Astrocyte (in vitro differentiated cells and primary cell): Measurements from ENCODE around the gene TLX1. TPM values are rescaled to one million over a fixed set of nuclear protein-coding genes. Genes with fewer than 3 reads are reported as not detected.

ENCODE experiments used
- DNase-seq: peaks from one replicate; pipeline ENCODE4 v3.0.0-alpha.2; 2010; ENCODE audit warnings: low read depth
- FAIRE-seq: peaks from 2 replicates; lab custom pipeline; 2011; peaks lifted over from hg19 to GRCh38; lab: Jason Lieb, UNC
- H2AFZ ChIP-seq: 2 replicates; pipeline ENCODE4 v1.6.0; 2012; ENCODE audit warnings: low read depth, low read length, inconsistent platforms
- H3K27ac ChIP-seq: 2 replicates; pipeline ENCODE4 v1.5.1; 2011; ENCODE audit warnings: low read depth, low read length, inconsistent platforms
- H3K27me3 ChIP-seq: 2 replicates; pipeline ENCODE4 v1.6.0; 2011; ENCODE audit warnings: low read length, inconsistent platforms; ENCODE audit not compliant: insufficient read depth
- H3K36me3 ChIP-seq: 2 replicates; pipeline ENCODE4 v1.5.1; 2011; ENCODE audit warnings: low read length, inconsistent platforms; ENCODE audit not compliant: insufficient read depth
- H3K4me1 ChIP-seq: 2 replicates; pipeline ENCODE4 v1.5.1; 2011; ENCODE audit warnings: low read length, inconsistent platforms; ENCODE audit not compliant: insufficient read depth
- H3K4me2 ChIP-seq: 2 replicates; pipeline ENCODE4 v1.6.0; 2012; ENCODE audit warnings: low read length, inconsistent platforms
- H3K4me3 ChIP-seq: 2 replicates; pipeline ENCODE4 v1.5.1; 2011; ENCODE audit warnings: low read depth, mild to moderate bottlenecking, low read length, inconsistent platforms; ENCODE audit not compliant: insufficient read depth
- H3K79me2 ChIP-seq: 2 replicates; pipeline ENCODE4 v1.6.0; 2012; ENCODE audit warnings: mild to moderate bottlenecking, low read length, inconsistent platforms; ENCODE audit not compliant: insufficient read depth
- H3K9ac ChIP-seq: 2 replicates; pipeline ENCODE4 v1.6.0; 2012; ENCODE audit warnings: mild to moderate bottlenecking, low read length, inconsistent platforms
- H3K9me3 ChIP-seq: 2 replicates; pipeline ENCODE4 v1.5.1; 2012; ENCODE audit warnings: low read depth, mild to moderate bottlenecking, low read length, inconsistent platforms; ENCODE audit not compliant: insufficient read depth
- H4K20me1 ChIP-seq: 2 replicates; pipeline ENCODE4 v1.6.0; 2012; ENCODE audit warnings: low read length, inconsistent platforms; ENCODE audit not compliant: insufficient read depth
- H3K27ac Mint-ChIP-seq: one replicate; pipeline ENCODE4 v1.8.0; 2021; ENCODE audit warnings: mild to moderate bottlenecking, mixed read lengths; ENCODE audit not compliant: unreplicated experiment
- H3K27me3 Mint-ChIP-seq: one replicate; pipeline ENCODE4 v1.8.0; 2021; ENCODE audit warnings: low read depth, mixed read lengths; ENCODE audit not compliant: unreplicated experiment
- H3K36me3 Mint-ChIP-seq: one replicate; pipeline ENCODE4 v1.8.0; 2021; ENCODE audit warnings: low read depth, mixed read lengths; ENCODE audit not compliant: unreplicated experiment
- H3K4me1 Mint-ChIP-seq: one replicate; pipeline ENCODE4 v1.8.0; 2021; ENCODE audit warnings: low read depth, mixed read lengths; ENCODE audit not compliant: unreplicated experiment
- H3K4me3 Mint-ChIP-seq: one replicate; pipeline ENCODE4 v1.8.0; 2021; ENCODE audit warnings: mild to moderate bottlenecking, moderate library complexity, mixed read lengths; ENCODE audit not compliant: unreplicated experiment
- H3K9me3 Mint-ChIP-seq: one replicate; pipeline ENCODE4 v1.8.0; 2021; ENCODE audit warnings: mild to moderate bottlenecking, mixed read lengths; ENCODE audit not compliant: unreplicated experiment
- CTCF ChIP-seq: IDR thresholded peaks from 2 replicates; pipeline ENCODE4 v1.5.1; 2011; ENCODE audit warnings: low read depth, mild to moderate bottlenecking, inconsistent platforms, low read length, moderate library complexity; ENCODE audit not compliant: insufficient read depth
- EZH2 ChIP-seq: IDR thresholded peaks from 2 replicates; pipeline ENCODE4 v1.6.1; 2012; ENCODE audit warnings: mild to moderate bottlenecking, low read length, inconsistent platforms; ENCODE audit not compliant: insufficient read depth
- total RNA-seq: library from RNA; stranded (reverse); gene quantifications from 2 replicates; pipeline ENCODE4 v1.2.1, GENCODE V29; 2021

TLX1 gene
- total RNA-seq, 1 donor from 2014 or later, result not detected

GRCh38 chr10:101087376-101087775 is 43.7 kb upstream of the TLX1 start:
- H3K4me2 ChIP-seq, result no peak overlapping the region
- H3K9ac ChIP-seq, result no peak overlapping the region
- H3K27me3 Mint-ChIP-seq, result peaks cover 84% of the 10 kb centered on the region
- H3K36me3 Mint-ChIP-seq, result no peaks in the 10 kb centered on the region
- no peak overlapping the region for H3K27ac ChIP-seq
- FAIRE-seq, result no peak
- H3K79me2 ChIP-seq, result no peaks in the 10 kb centered on the region
- H3K4me3 Mint-ChIP-seq, result no peak overlapping the region
- H3K9me3 Mint-ChIP-seq, result no peaks in the 10 kb centered on the region
- no peak overlapping the region for H2AFZ ChIP-seq
- peaks cover 51% of the 10 kb centered on the region for H3K27me3 ChIP-seq
- no peak for TF ChIP-seq EZH2
- TF ChIP-seq CTCF, result no peak
- no peak overlapping the region for H3K27ac Mint-ChIP-seq
- no peak for DNase-seq
- no peaks in the 10 kb centered on the region for H3K9me3 ChIP-seq
- no peak overlapping the region for H3K4me3 ChIP-seq
- H3K4me1 Mint-ChIP-seq, result no peaks in the 10 kb centered on the region
- no peaks in the 10 kb centered on the region for H4K20me1 ChIP-seq
- H3K36me3 ChIP-seq, result no peaks in the 10 kb centered on the region
- no peaks in the 10 kb centered on the region for H3K4me1 ChIP-seq

GRCh38 chr10:101087965-101088364 is 43.1 kb upstream of the TLX1 start:
- no peak for TF ChIP-seq CTCF
- TF ChIP-seq EZH2, result no peak
- H2AFZ ChIP-seq, result no peak overlapping the region
- peaks cover 56% of the 10 kb centered on the region for H3K27me3 ChIP-seq
- H3K27ac ChIP-seq, result no peak overlapping the region
- H3K4me3 ChIP-seq, result no peak overlapping the region
- no peak for FAIRE-seq
- no peaks in the 10 kb centered on the region for H3K4me1 Mint-ChIP-seq
- H3K36me3 Mint-ChIP-seq, result no peaks in the 10 kb centered on the region
- H3K27me3 Mint-ChIP-seq, result peaks cover 84% of the 10 kb centered on the region
- DNase-seq, result no peak
- H3K36me3 ChIP-seq, result no peaks in the 10 kb centered on the region
- no peaks in the 10 kb centered on the region for H3K9me3 Mint-ChIP-seq
- H3K79me2 ChIP-seq, result no peaks in the 10 kb centered on the region
- H4K20me1 ChIP-seq, result no peaks in the 10 kb centered on the region
- H3K27ac Mint-ChIP-seq, result no peak overlapping the region
- no peak overlapping the region for H3K4me3 Mint-ChIP-seq
- H3K9me3 ChIP-seq, result no peaks in the 10 kb centered on the region
- H3K9ac ChIP-seq, result no peak overlapping the region
- no peak overlapping the region for H3K4me2 ChIP-seq
- no peaks in the 10 kb centered on the region for H3K4me1 ChIP-seq

GRCh38 chr10:101089520-101090299 is 41.4 kb upstream of the TLX1 start:
- H3K27me3 ChIP-seq, result peaks cover 61% of the 10 kb centered on the region
- no peaks in the 10 kb centered on the region for H3K36me3 Mint-ChIP-seq
- peaks cover 77% of the 10 kb centered on the region for H3K27me3 Mint-ChIP-seq
- H3K9me3 Mint-ChIP-seq, result no peaks in the 10 kb centered on the region
- FAIRE-seq (no peak), DNase-seq (no peak)
- no peak overlapping the region for H3K4me2 ChIP-seq
- no peak overlapping the region for H2AFZ ChIP-seq
- H4K20me1 ChIP-seq, result no peaks in the 10 kb centered on the region
- H3K4me1 ChIP-seq, result no peaks in the 10 kb centered on the region
- H3K9me3 ChIP-seq, result no peaks in the 10 kb centered on the region
- TF ChIP-seq CTCF, result no peak
- no peak for TF ChIP-seq EZH2
- H3K4me3 ChIP-seq, result no peak overlapping the region
- H3K4me1 Mint-ChIP-seq, result peaks cover 2% of the 10 kb centered on the region
- H3K79me2 ChIP-seq, result no peaks in the 10 kb centered on the region
- H3K4me3 Mint-ChIP-seq, result no peak overlapping the region
- no peak overlapping the region for H3K27ac ChIP-seq
- no peak overlapping the region for H3K27ac Mint-ChIP-seq
- H3K9ac ChIP-seq, result no peak overlapping the region
- H3K36me3 ChIP-seq, result no peaks in the 10 kb centered on the region
